HUES6 (cell line): ENCODE measurements around the gene PTPRD.
A peak's percentile ranks its signal among the peaks of the same experiment; 100 is the strongest.

ENCODE experiments used
- H3K27ac ChIP-seq: 2 replicates; pipeline ENCODE4 v1.7.0; 2013; ENCODE audit warnings: low read depth, mild to moderate bottlenecking, low read length, inconsistent platforms
- H3K27me3 ChIP-seq: 2 replicates; pipeline ENCODE4 v1.6.1; 2013; ENCODE audit warnings: low read length; ENCODE audit not compliant: control insufficient read depth, insufficient read depth
- H3K36me3 ChIP-seq: 2 replicates; pipeline ENCODE4 v1.6.1; 2013; ENCODE audit warnings: low read length; ENCODE audit not compliant: control insufficient read depth, insufficient read depth
- H3K4me1 ChIP-seq: 2 replicates; pipeline ENCODE4 v1.6.1; 2013; ENCODE audit warnings: low read length; ENCODE audit not compliant: control insufficient read depth, insufficient read depth
- H3K4me3 ChIP-seq: 2 replicates; pipeline ENCODE4 v1.5.1; 2013; ENCODE audit warnings: low read depth, low read length
- H3K9ac ChIP-seq: one replicate; pipeline ENCODE4 v1.6.1; 2013; ENCODE audit warnings: mild to moderate bottlenecking, low read length
- H3K9me3 ChIP-seq: 2 replicates; pipeline ENCODE4 v1.6.1; 2013; ENCODE audit warnings: low read depth, low read length; ENCODE audit not compliant: control insufficient read depth, insufficient read depth

PTPRD gene

GRCh38 chr9:9565700-9566099 is 1047.1 kb downstream of the PTPRD start:
- Histone ChIP-seq H3K27ac (no peak overlapping the region), H3K9ac (no peak overlapping the region), H3K4me1 (no peaks in the 10 kb centered on the region), H3K36me3 (no peaks in the 10 kb centered on the region), H3K4me3 (no peak overlapping the region), H3K9me3 (no peaks in the 10 kb centered on the region), H3K27me3 (no peaks in the 10 kb centered on the region)

- no peaks in the 10 kb centered on the region for H3K9me3 ChIP-seq
- H3K4me3 ChIP-seq, result no peak overlapping the region
- H3K27ac ChIP-seq, result no peak overlapping the region
- H3K9ac ChIP-seq, result no peak overlapping the region
- H3K27me3 ChIP-seq, result no peaks in the 10 kb centered on the region
- no peaks in the 10 kb centered on the region for H3K36me3 ChIP-seq
- H3K4me1 ChIP-seq, result no peaks in the 10 kb centered on the region
Observed at GRCh38 chr9:9563817-9564216, 1049.0 kb downstream of the PTPRD start.

- Histone ChIP-seq H3K36me3 (no peaks in the 10 kb centered on the region), H3K27me3 (no peaks in the 10 kb centered on the region), H3K9me3 (no peaks in the 10 kb centered on the region), H3K27ac (no peak overlapping the region), H3K4me3 (no peak overlapping the region), H3K4me1 (peaks cover 20% of the 10 kb centered on the region), H3K9ac (no peak overlapping the region)
Observed at GRCh38 chr9:9560382-9561035, 1052.3 kb downstream of the PTPRD start.

- Histone ChIP-seq H3K4me1 (peaks cover 20% of the 10 kb centered on the region), H3K9me3 (no peaks in the 10 kb centered on the region), H3K27ac (no peak overlapping the region), H3K27me3 (no peaks in the 10 kb centered on the region), H3K4me3 (no peak overlapping the region), H3K9ac (no peak overlapping the region), H3K36me3 (no peaks in the 10 kb centered on the region)
Observed at GRCh38 chr9:9558907-9559306, 1053.9 kb downstream of the PTPRD start.

GRCh38 chr9:9557804-9558334 is 1054.9 kb downstream of the PTPRD start:
- H3K36me3 ChIP-seq, result no peaks in the 10 kb centered on the region
- H3K9me3 ChIP-seq, result no peaks in the 10 kb centered on the region
- no peaks in the 10 kb centered on the region for H3K27me3 ChIP-seq
- H3K4me1 ChIP-seq, result peaks cover 20% of the 10 kb centered on the region
- peak overlapping the region; percentile 36; the same call in 1 of the 2 replicates for H3K4me3 ChIP-seq
- H3K9ac ChIP-seq, result peak overlapping the region; percentile 54
- H3K27ac ChIP-seq, result peak overlapping the region; percentile 96

- Histone ChIP-seq H3K9ac (peak overlapping the region; percentile 54), H3K9me3 (no peaks in the 10 kb centered on the region), H3K27ac (peak overlapping the region; percentile 96), H3K36me3 (no peaks in the 10 kb centered on the region), H3K27me3 (no peaks in the 10 kb centered on the region), H3K4me3 (peak overlapping the region; percentile 38), H3K4me1 (peaks cover 20% of the 10 kb centered on the region)
Observed at GRCh38 chr9:9556865-9557803, 1055.7 kb downstream of the PTPRD start.

GRCh38 chr9:9552665-9553064 is 1060.1 kb downstream of the PTPRD start:
- Histone ChIP-seq H3K9ac (no peak overlapping the region), H3K9me3 (no peaks in the 10 kb centered on the region), H3K27me3 (no peaks in the 10 kb centered on the region), H3K27ac (no peak overlapping the region), H3K36me3 (no peaks in the 10 kb centered on the region), H3K4me1 (peaks cover 12% of the 10 kb centered on the region), H3K4me3 (no peak overlapping the region)

- H3K9me3 ChIP-seq, result no peaks in the 10 kb centered on the region
- no peaks in the 10 kb centered on the region for H3K27me3 ChIP-seq
- H3K36me3 ChIP-seq, result no peaks in the 10 kb centered on the region
- H3K27ac ChIP-seq, result no peak overlapping the region
- H3K4me1 ChIP-seq, result peaks cover 16% of the 10 kb centered on the region
- H3K9ac ChIP-seq, result no peak overlapping the region
- no peak overlapping the region for H3K4me3 ChIP-seq
Observed at GRCh38 chr9:9538766-9539165, 1074.0 kb downstream of the PTPRD start.

GRCh38 chr9:9538356-9538755 is 1074.4 kb downstream of the PTPRD start:
- no peak overlapping the region for H3K9ac ChIP-seq
- H3K27ac ChIP-seq, result no peak overlapping the region
- H3K4me3 ChIP-seq, result no peak overlapping the region
- no peaks in the 10 kb centered on the region for H3K36me3 ChIP-seq
- H3K27me3 ChIP-seq, result no peaks in the 10 kb centered on the region
- H3K4me1 ChIP-seq, result peaks cover 16% of the 10 kb centered on the region
- no peaks in the 10 kb centered on the region for H3K9me3 ChIP-seq

GRCh38 chr9:9536523-9536922 is 1076.3 kb downstream of the PTPRD start:
- H3K27me3 ChIP-seq, result no peaks in the 10 kb centered on the region
- no peaks in the 10 kb centered on the region for H3K36me3 ChIP-seq
- no peak overlapping the region for H3K27ac ChIP-seq
- no peaks in the 10 kb centered on the region for H3K9me3 ChIP-seq
- no peak overlapping the region for H3K9ac ChIP-seq
- peaks cover 16% of the 10 kb centered on the region for H3K4me1 ChIP-seq
- H3K4me3 ChIP-seq, result no peak overlapping the region
